Measurements from ENCODE around the gene CPNE6. TPM values are rescaled to one million over a fixed set of nuclear protein-coding genes. Genes with fewer than 3 reads are reported as not detected.
"Not testable (repeated sequence)": the region's sequence is repeated elsewhere in the genome, so short reads cannot be mapped to it uniquely, and the experiment has no call there.

Gene CPNE6
- total and polyA plus RNA-seq, 7 donors: 0.06 TPM; not detected in 6

DNA sequence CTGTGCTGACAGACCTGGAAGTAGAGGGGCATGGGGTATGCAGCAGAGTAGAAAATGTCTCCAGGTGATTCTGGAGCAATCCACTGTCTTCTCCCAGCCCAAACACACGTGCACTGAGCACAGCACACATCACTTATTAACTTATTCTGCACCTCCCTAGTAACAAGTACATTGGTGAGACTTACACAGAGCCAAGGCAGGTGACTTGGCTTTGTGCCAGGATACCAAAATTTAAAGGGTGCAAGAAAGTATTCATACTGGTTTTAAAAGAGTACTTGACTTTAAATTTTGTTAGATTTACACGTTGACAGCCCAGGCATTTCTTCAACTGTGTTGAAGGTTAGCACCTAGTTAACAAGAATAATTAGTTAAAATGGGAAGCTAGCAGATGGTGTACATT lies 30.7 kb upstream of the CPNE6 start:
- Histone ChIP-seq H3K4me1 (peaks cover 3% of the 10 kb centered on the region), H3K9me3 (no peaks in the 10 kb centered on the region), H3K36me3 (ENCODE audit: insufficient read depth in 1 of 2, low read depth in 1 of 2) (no peaks in the 10 kb centered on the region), H3K27me3 (ENCODE audit: insufficient read depth in 3 of 3, low read length in 2 of 3) (no peaks in the 10 kb centered on the region), H3K4me3 (no peak overlapping the region), H3K27ac (no peak overlapping the region)
- intact Hi-C loops (cut with DNase I): no loop called here
- ATAC-seq (no peak), DNase-seq (no peak)
- WGBS, 3 donors: 43 to 59% (median 48%) methylated on average over 2 of the region's 2 CpGs
- no peak for TF ChIP-seq CTCF (IDR thresholded peaks at IDR 0.05)

GRCh38 chr14:24042746-24043145 lies 28.6 kb upstream of the CPNE6 start:
- Histone ChIP-seq H3K4me3 (no peak overlapping the region), H3K4me1 (no peaks in the 10 kb centered on the region), H3K27ac (no peak overlapping the region), H3K36me3 (ENCODE audit: insufficient read depth in 1 of 2, low read depth in 1 of 2) (no peaks in the 10 kb centered on the region), H3K27me3 (ENCODE audit: insufficient read depth in 3 of 3, low read length in 2 of 3) (no peaks in the 10 kb centered on the region), H3K9me3 (no peaks in the 10 kb centered on the region)
- no peak for TF ChIP-seq CTCF (IDR thresholded peaks at IDR 0.05)
- ATAC-seq: peak in 3 of 4 donors; percentile 37 to 58 (median 44)
- WGBS, 3 donors: 33 to 36% (median 36%) methylated on average over 5 of the region's 5 CpGs
- intact Hi-C loops (cut with DNase I): no loop called here
- no peak for DNase-seq

GRCh38 chr14:24049002-24049401 lies 22.4 kb upstream of the CPNE6 start:
- H3K27ac ChIP-seq; H3K4me1 ChIP-seq; intact Hi-C loops (cut with DNase I); DNase-seq; H3K36me3 ChIP-seq (ENCODE audit: insufficient read depth in 1 of 2, low read depth in 1 of 2); ATAC-seq; H3K4me3 ChIP-seq; H3K9me3 ChIP-seq: not testable (repeated sequence)
- WGBS, 3 donors: 76 to 92% (median 82%) methylated on average over 2 of the region's 2 CpGs
- peaks cover 0 to 22% (median 0%) of the 10 kb centered on the region in 3 donors for H3K27me3 ChIP-seq (ENCODE audit: insufficient read depth in 3 of 3, low read length in 2 of 3)

GRCh38 chr14:24050753-24051152 lies 20.6 kb upstream of the CPNE6 start:
- peaks cover 0 to 34% (median 0%) of the 10 kb centered on the region in 3 donors for H3K27me3 ChIP-seq (ENCODE audit: insufficient read depth in 3 of 3, low read length in 2 of 3)
- H3K4me3 ChIP-seq; H3K27ac ChIP-seq; H3K9me3 ChIP-seq; DNase-seq; H3K36me3 ChIP-seq (ENCODE audit: insufficient read depth in 1 of 2, low read depth in 1 of 2); ATAC-seq; H3K4me1 ChIP-seq; intact Hi-C loops (cut with DNase I): not testable (repeated sequence)
- WGBS, 3 donors: 74 to 79% (median 74%) methylated on average over 8 of the region's 8 CpGs

GRCh38 chr14:24051176-24051788 lies 20.1 kb upstream of the CPNE6 start:
- Histone ChIP-seq H3K36me3 (ENCODE audit: insufficient read depth in 1 of 2, low read depth in 1 of 2) (no peaks in the 10 kb centered on the region), H3K4me3 (peak overlapping the region; percentile 66), H3K27ac (no peak overlapping the region), H3K9me3 (no peaks in the 10 kb centered on the region), H3K27me3 (ENCODE audit: insufficient read depth in 3 of 3, low read length in 2 of 3) (peaks cover 0 to 38% (median 0%) of the 10 kb centered on the region in 3 donors), H3K4me1 (peaks cover 10% of the 10 kb centered on the region)
- peak in 3 of 4 donors; percentile 8 to 48 (median 17) for ATAC-seq
- WGBS, 3 donors: 26 to 32% (median 31%) methylated on average over 20 of the region's 20 CpGs
- TF ChIP-seq CTCF (IDR thresholded peaks at IDR 0.05): no peak
- intact Hi-C loops (cut with DNase I): no loop called here
- DNase-seq: no peak

Data from psoas muscle (tissue), 8 donors.